Activated CD8-positive, alpha-beta T cell treated with anti-CD3 and anti-CD28 coated beads, Interleukin-2, amount 10 ng/mL, durations not matched to agents 7 days and 5 days (primary cell): ENCODE results near the gene DDR2. TPM values are rescaled to one million over a fixed set of nuclear protein-coding genes. Genes with fewer than 3 reads are reported as not detected.

Source experiments
- ATAC-seq: fragments of 150-1000 bp; cut with Tn5 transposase; one replicate; pipeline ENCODE4 v1.10.0; 2021; ENCODE audit warnings: moderate library complexity
- CTCF ChIA-PET: fragments of 350-600 bp; sonication (Branson Sonifier 250); formaldehyde crosslinking; loops from one replicate; lab custom pipeline; 2021; ENCODE audit warnings: antibody characterized with exemption; lab: Charles Lee
- POLR2A ChIA-PET: fragments of 350-600 bp; sonication (Branson Sonifier 250); formaldehyde crosslinking; loops from one replicate; lab custom pipeline; 2021; ENCODE audit warnings: antibody characterized with exemption; lab: Charles Lee
- DNase-seq: peaks from one replicate; pipeline ENCODE4 v3.0.0-alpha.2; 2020
- H3K27ac Mint-ChIP-seq: one replicate; pipeline ENCODE4 v1.8.0; 2021; ENCODE audit warnings: mild to moderate bottlenecking, mixed read lengths
- H3K27me3 Mint-ChIP-seq: one replicate; pipeline ENCODE4 v1.8.0; 2021; ENCODE audit warnings: low read depth, mixed read lengths
- H3K36me3 Mint-ChIP-seq: one replicate; pipeline ENCODE4 v1.8.0; 2021; ENCODE audit warnings: low read depth, mixed read lengths
- H3K4me1 Mint-ChIP-seq: one replicate; pipeline ENCODE4 v1.8.0; 2021; ENCODE audit warnings: low read depth, mixed read lengths
- H3K4me3 Mint-ChIP-seq: one replicate; pipeline ENCODE4 v1.8.0; 2021; ENCODE audit warnings: mild to moderate bottlenecking, mixed read lengths
- H3K9me3 Mint-ChIP-seq: one replicate; pipeline ENCODE4 v1.8.0; 2022; ENCODE audit warnings: mixed read lengths; ENCODE audit not compliant: insufficient read depth
- total RNA-seq, 2 experiments: library from RNA; stranded (reverse); gene quantifications; one replicate each; pipeline ENCODE4 v1.2.3, GENCODE V29; 2021

Gene DDR2
- total RNA-seq, 2 experiments from 2014 or later, result 0.08 TPM

GRCh38 chr1:162631546-162632191 lies 595 bp upstream of the DDR2 start:
- CTCF ChIA-PET, result no interaction called here
- DNase-seq, result no peak
- POLR2A ChIA-PET, result no interaction called here
- Mint-ChIP-seq H3K4me1 (no peaks in the 10 kb centered on the region), H3K27me3 (peaks cover 5% of the 10 kb centered on the region), H3K4me3 (no peak overlapping the region), H3K36me3 (no peaks in the 10 kb centered on the region), H3K27ac (no peak overlapping the region), H3K9me3 (no peaks in the 10 kb centered on the region)
- no peak for ATAC-seq

- H3K9me3 Mint-ChIP-seq, result no peaks in the 10 kb centered on the region
- H3K4me3 Mint-ChIP-seq, result no peak overlapping the region
- H3K4me1 Mint-ChIP-seq, result no peaks in the 10 kb centered on the region
- no peak for ATAC-seq
- no peak for DNase-seq
- ChIA-PET CTCF (interaction anchor here (0.6 to 0.9 kb wide), 2 partner anchors 19 to 97 kb away, joined by 3 read pairs; no protein-coding TSS in a partner anchor), POLR2A (no interaction called here)
- peaks cover 5% of the 10 kb centered on the region for H3K27me3 Mint-ChIP-seq
- H3K27ac Mint-ChIP-seq, result no peak overlapping the region
- H3K36me3 Mint-ChIP-seq, result no peaks in the 10 kb centered on the region
Measured at GRCh38 chr1:162632698-162633080, 425 bp downstream of the DDR2 start.

- ATAC-seq (no peak), DNase-seq (no peak)
- no peaks in the 10 kb centered on the region for H3K9me3 Mint-ChIP-seq
- ChIA-PET POLR2A (no interaction called here), CTCF (interaction anchor here (0.6 to 1.5 kb wide), 3 partner anchors 14 to 97 kb away, joined by 3 read pairs; no protein-coding TSS in a partner anchor)
- no peak overlapping the region for H3K27ac Mint-ChIP-seq
- H3K4me3 Mint-ChIP-seq, result no peak overlapping the region
- H3K4me1 Mint-ChIP-seq, result no peaks in the 10 kb centered on the region
- peaks cover 5% of the 10 kb centered on the region for H3K27me3 Mint-ChIP-seq
- no peaks in the 10 kb centered on the region for H3K36me3 Mint-ChIP-seq
Measured at GRCh38 chr1:162633081-162633762, 958 bp downstream of the DDR2 start.

GRCh38 chr1:162635418-162635817 lies 3.2 kb downstream of the DDR2 start:
- Mint-ChIP-seq H3K4me3 (no peak overlapping the region), H3K27me3 (peaks cover 2% of the 10 kb centered on the region), H3K4me1 (no peaks in the 10 kb centered on the region), H3K27ac (no peak overlapping the region), H3K9me3 (no peaks in the 10 kb centered on the region), H3K36me3 (no peaks in the 10 kb centered on the region)
- ATAC-seq (no peak), DNase-seq (no peak)
- POLR2A ChIA-PET, result no interaction called here
- CTCF ChIA-PET, result no interaction called here

- no peak for ATAC-seq
- H3K27ac Mint-ChIP-seq, result no peak overlapping the region
- no peaks in the 10 kb centered on the region for H3K9me3 Mint-ChIP-seq
- CTCF ChIA-PET, result no interaction called here
- POLR2A ChIA-PET, result no interaction called here
- no peak overlapping the region for H3K4me3 Mint-ChIP-seq
- peaks cover 5% of the 10 kb centered on the region for H3K27me3 Mint-ChIP-seq
- H3K36me3 Mint-ChIP-seq, result no peaks in the 10 kb centered on the region
- H3K4me1 Mint-ChIP-seq, result no peaks in the 10 kb centered on the region
- DNase-seq, result no peak
Measured at GRCh38 chr1:162639718-162640117, 7.5 kb downstream of the DDR2 start.

- ATAC-seq, result no peak
- H3K4me1 Mint-ChIP-seq, result no peaks in the 10 kb centered on the region
- no peak overlapping the region for H3K27ac Mint-ChIP-seq
- H3K4me3 Mint-ChIP-seq, result no peak overlapping the region
- H3K27me3 Mint-ChIP-seq, result peaks cover 5% of the 10 kb centered on the region
- no peaks in the 10 kb centered on the region for H3K36me3 Mint-ChIP-seq
- ChIA-PET POLR2A (no interaction called here), CTCF (no interaction called here)
- DNase-seq, result no peak
- no peaks in the 10 kb centered on the region for H3K9me3 Mint-ChIP-seq
Measured at GRCh38 chr1:162641114-162641513, 8.8 kb downstream of the DDR2 start.

GRCh38 chr1:162644986-162645314 lies 12.7 kb downstream of the DDR2 start:
- no peak overlapping the region for H3K4me3 Mint-ChIP-seq
- ChIA-PET CTCF (no interaction called here), POLR2A (no interaction called here)
- no peak overlapping the region for H3K27ac Mint-ChIP-seq
- no peaks in the 10 kb centered on the region for H3K36me3 Mint-ChIP-seq
- H3K9me3 Mint-ChIP-seq, result no peaks in the 10 kb centered on the region
- H3K27me3 Mint-ChIP-seq, result peaks cover 5% of the 10 kb centered on the region
- ATAC-seq, result no peak
- H3K4me1 Mint-ChIP-seq, result no peaks in the 10 kb centered on the region
- no peak for DNase-seq

GRCh38 chr1:162645666-162646065 lies 13.4 kb downstream of the DDR2 start:
- Mint-ChIP-seq H3K4me3 (no peak overlapping the region), H3K27me3 (peaks cover 6% of the 10 kb centered on the region), H3K36me3 (no peaks in the 10 kb centered on the region), H3K27ac (no peak overlapping the region), H3K9me3 (no peaks in the 10 kb centered on the region), H3K4me1 (no peaks in the 10 kb centered on the region)
- DNase-seq (no peak), ATAC-seq (no peak)
- ChIA-PET CTCF (no interaction called here), POLR2A (no interaction called here)

GRCh38 chr1:162649583-162649982 lies 17.3 kb downstream of the DDR2 start:
- H3K4me3 Mint-ChIP-seq, result no peak overlapping the region

GRCh38 chr1:162654915-162655620 lies 22.8 kb downstream of the DDR2 start:
- no peak for DNase-seq
- ChIA-PET CTCF (no interaction called here), POLR2A (interaction anchor here (0.6 kb wide), 1 partner anchor 332 kb away, joined by 3 read pairs; no protein-coding TSS in a partner anchor)
- H3K36me3 Mint-ChIP-seq, result no peaks in the 10 kb centered on the region
- H3K4me1 Mint-ChIP-seq, result no peaks in the 10 kb centered on the region
- H3K27me3 Mint-ChIP-seq, result peaks cover 12% of the 10 kb centered on the region
- no peak overlapping the region for H3K27ac Mint-ChIP-seq
- H3K9me3 Mint-ChIP-seq, result no peaks in the 10 kb centered on the region
- no peak overlapping the region for H3K4me3 Mint-ChIP-seq
- no peak for ATAC-seq

More at GRCh38 chr1:162649583-162649982, 17.3 kb downstream of the DDR2 start:
- Mint-ChIP-seq H3K27ac (no peak overlapping the region), H3K36me3 (no peaks in the 10 kb centered on the region), H3K27me3 (peaks cover 7% of the 10 kb centered on the region), H3K4me1 (no peaks in the 10 kb centered on the region), H3K9me3 (no peaks in the 10 kb centered on the region)
- POLR2A ChIA-PET, result no interaction called here
- ATAC-seq, result no peak
- no peak for DNase-seq
- CTCF ChIA-PET, result interaction anchor here (0.6 kb wide), 1 partner anchor 257 kb away, joined by 3 read pairs; no protein-coding TSS in a partner anchor

- no peaks in the 10 kb centered on the region for H3K9me3 Mint-ChIP-seq
- no peaks in the 10 kb centered on the region for H3K36me3 Mint-ChIP-seq
- CTCF ChIA-PET, result no interaction called here
- DNase-seq (no peak), ATAC-seq (no peak)
- POLR2A ChIA-PET, result no interaction called here
- H3K27ac Mint-ChIP-seq, result no peak overlapping the region
- H3K4me3 Mint-ChIP-seq, result no peak overlapping the region
- peaks cover 12% of the 10 kb centered on the region for H3K27me3 Mint-ChIP-seq
- no peaks in the 10 kb centered on the region for H3K4me1 Mint-ChIP-seq
Measured at GRCh38 chr1:162656266-162656665, 24.0 kb downstream of the DDR2 start.

- ChIA-PET POLR2A (no interaction called here), CTCF (no interaction called here)
- no peak overlapping the region for H3K4me3 Mint-ChIP-seq
- DNase-seq (no peak), ATAC-seq (no peak)
- H3K27ac Mint-ChIP-seq, result no peak overlapping the region
- peaks cover 13% of the 10 kb centered on the region for H3K27me3 Mint-ChIP-seq
- H3K36me3 Mint-ChIP-seq, result no peaks in the 10 kb centered on the region
- no peaks in the 10 kb centered on the region for H3K4me1 Mint-ChIP-seq
- no peaks in the 10 kb centered on the region for H3K9me3 Mint-ChIP-seq
Measured at GRCh38 chr1:162660574-162660973, 28.3 kb downstream of the DDR2 start.
